SK-N-SH (cell line): ENCODE measurements around the gene B3GNT4. TPM values are rescaled to one million over a fixed set of nuclear protein-coding genes. Genes with fewer than 3 reads are reported as not detected.

Source experiments
- CTCF ChIA-PET: fragments of 300-600, 350-600 bp; formaldehyde crosslinking; extraction: SDS; loops from one replicate; lab custom pipeline; 2021; lab: Yijun Ruan, JAX
- POLR2A ChIA-PET: fragments of 350-600 bp; sonication (Branson Sonifier 250); formaldehyde crosslinking; extraction: SDS; loops from one replicate; lab custom pipeline; 2020; ENCODE audit warnings: antibody characterized with exemption, inconsistent platforms; lab: Yijun Ruan, JAX
- DNase-seq: peaks from one replicate; pipeline ENCODE4 v3.0.0; 2012
- H2AFZ ChIP-seq: fragments of 200-600 bp; sonication (generic); 2 replicates; pipeline ENCODE4 v1.8.1; 2016; ENCODE audit warnings: antibody characterized with exemption, mild to moderate bottlenecking, low read depth
- H3F3A ChIP-seq: fragments of 200-600 bp; sonication (generic); replicated peaks from 2 replicates; pipeline ENCODE3; 2016; ENCODE audit warnings: antibody characterized with exemption, mild to moderate bottlenecking; ENCODE audit not compliant: insufficient read depth
- H3K27ac ChIP-seq, 2 experiments: fragments of 200-500 bp in 1 of 2; fragments of 200-600 bp in 1 of 2; sonication (Bioruptor generic) in 1 of 2; sonication (generic), shearing (Covaris generic) in 1 of 2; 2 replicates each; pipeline versions ENCODE4 v1.5.1 to v1.6.1; 2014 to 2016; ENCODE audit warnings: low read depth in 2 of 2, inconsistent platforms in 1 of 2, low read length in 1 of 2, mild to moderate bottlenecking in 1 of 2, mixed read lengths in 1 of 2
- H3K27me3 ChIP-seq: fragments of 200-600 bp; sonication (generic), shearing (Covaris generic); 2 replicates; pipeline ENCODE4 v1.6.1; 2016; ENCODE audit warnings: mixed run types; ENCODE audit not compliant: insufficient read depth
- H3K36me3 ChIP-seq, 2 experiments: fragments of 200-500 bp in 1 of 2; fragments of 200-600 bp in 1 of 2; sonication (Bioruptor generic) in 1 of 2; sonication (generic) in 1 of 2; replicated peaks in 1 of 2; 2 replicates each; pipeline versions ENCODE3 to v1.5.1; 2014 to 2016; ENCODE audit warnings: low read length in 1 of 2, mild to moderate bottlenecking in 1 of 2; ENCODE audit not compliant: insufficient read depth in 2 of 2, control insufficient read depth in 1 of 2
- H3K4me1 ChIP-seq, 2 experiments: fragments of 200-500 bp in 1 of 2; fragments of 200-600 bp in 1 of 2; sonication (Bioruptor generic) in 1 of 2; sonication (generic), shearing (Covaris generic) in 1 of 2; 2 replicates each; pipeline versions ENCODE4 v1.5.1 to v1.6.1; 2014 to 2016; ENCODE audit warnings: low read depth in 1 of 2, low read length in 1 of 2, mixed run types in 1 of 2; ENCODE audit not compliant: insufficient read depth in 2 of 2, control insufficient read depth in 1 of 2
- H3K4me2 ChIP-seq: fragments of 200-600 bp; sonication (generic), shearing (Covaris generic); 2 replicates; pipeline ENCODE4 v1.6.1; 2017; ENCODE audit warnings: mixed run types
- H3K4me3 ChIP-seq, 2 experiments: fragments of 200-500 bp in 1 of 2; fragments of 200-600 bp in 1 of 2; sonication (Bioruptor generic) in 1 of 2; sonication (generic), shearing (Covaris generic) in 1 of 2; 2 replicates each; pipeline versions ENCODE4 v1.5.1 to v1.8.1; 2014 to 2016; ENCODE audit warnings: low read depth in 2 of 2, inconsistent platforms in 1 of 2, low read length in 1 of 2, mild to moderate bottlenecking in 1 of 2, mixed read lengths in 1 of 2, moderate library complexity in 1 of 2
- H3K79me2 ChIP-seq: fragments of 200-600 bp; sonication (generic); 2 replicates; pipeline ENCODE4 v1.8.1; 2017; ENCODE audit warnings: mild to moderate bottlenecking; ENCODE audit not compliant: insufficient read depth
- H3K9ac ChIP-seq: fragments of 200-600 bp; sonication (generic); 2 replicates; pipeline ENCODE4 v1.6.1; 2017; ENCODE audit warnings: mixed run types
- H3K9me2 ChIP-seq: fragments of 200-600 bp; sonication (generic); 2 replicates; pipeline ENCODE4 v1.6.1; 2017; ENCODE audit warnings: mixed run types
- H3K9me3 ChIP-seq: fragments of 200-600 bp; sonication (generic); 2 replicates; pipeline ENCODE4 v1.6.1; 2017; ENCODE audit warnings: mixed run types, mild to moderate bottlenecking, moderate library complexity
- H4K20me1 ChIP-seq: fragments of 200-600 bp; sonication (generic); 2 replicates; pipeline ENCODE4 v1.6.1; 2017; ENCODE audit warnings: mild to moderate bottlenecking, mixed run types; ENCODE audit not compliant: insufficient read depth
- EP300 ChIP-seq, 2 experiments: IDR thresholded peaks; 2 replicates each; pipeline versions ENCODE4 v1.4.0 to v1.6.1; 2012; ENCODE audit warnings: borderline replicate concordance in 1 of 2, low read depth in 1 of 2, low read length in 1 of 2
- EZH2phosphoT487 ChIP-seq: fragments of 200-600 bp; sonication (generic); IDR thresholded peaks from 2 replicates; pipeline ENCODE4 v1.6.1; 2017; ENCODE audit warnings: low read depth, mixed run types, mild to moderate bottlenecking, antibody characterized with exemption, moderate library complexity, borderline replicate concordance
- GABPA ChIP-seq: IDR thresholded peaks from 2 replicates; pipeline ENCODE4 v1.4.0; 2012; ENCODE audit warnings: low read depth, mild to moderate bottlenecking
- GATA2 ChIP-seq: sonication (generic); formaldehyde crosslinking; IDR thresholded peaks from 2 replicates; pipeline ENCODE4 v1.5.0; 2020; ENCODE audit warnings: mild to moderate bottlenecking, missing genetic modification reagents
- JUND ChIP-seq: IDR thresholded peaks from 2 replicates; pipeline ENCODE4 v1.4.0; 2012
- MEF2A ChIP-seq: IDR thresholded peaks from 2 replicates; pipeline ENCODE4 v1.4.0; 2012; ENCODE audit warnings: low read depth, borderline replicate concordance
- MXI1 ChIP-seq: IDR thresholded peaks from 2 replicates; pipeline ENCODE4 v1.6.1; 2012; ENCODE audit warnings: mild to moderate bottlenecking, low read depth, low read length, improper control_type of control experiment
- NFIC ChIP-seq: IDR thresholded peaks from 2 replicates; pipeline ENCODE4 v1.4.0; 2012; ENCODE audit warnings: borderline replicate concordance
- NRF1 ChIP-seq: IDR thresholded peaks from 2 replicates; pipeline ENCODE4 v1.6.1; 2012; ENCODE audit warnings: low read depth, mild to moderate bottlenecking, low read length
- POLR2AphosphoS5 ChIP-seq: IDR thresholded peaks from 2 replicates; pipeline ENCODE4 v1.6.1; 2012; ENCODE audit warnings: low read depth, low read length
- RAD21 ChIP-seq: IDR thresholded peaks from 2 replicates; pipeline ENCODE4 v1.6.1; 2012; ENCODE audit warnings: mild to moderate bottlenecking, low read length
- RXRA ChIP-seq: IDR thresholded peaks from 2 replicates; pipeline ENCODE4 v1.4.0; 2012; ENCODE audit warnings: low read depth, mild to moderate bottlenecking, borderline replicate concordance
- SIN3A ChIP-seq: IDR thresholded peaks from 2 replicates; pipeline ENCODE4 v1.6.1; 2012; ENCODE audit warnings: low read depth, mild to moderate bottlenecking, low read length, moderate library complexity, borderline replicate concordance
- SMC3 ChIP-seq: IDR thresholded peaks from 2 replicates; pipeline ENCODE4 v1.6.1; 2012; ENCODE audit warnings: low read depth, low read length, improper control_type of control experiment
- TAF1 ChIP-seq: IDR thresholded peaks from 2 replicates; pipeline ENCODE4 v1.6.1; 2012; ENCODE audit warnings: low read depth, mild to moderate bottlenecking, low read length, moderate library complexity, borderline replicate concordance
- TEAD4 ChIP-seq: IDR thresholded peaks from 2 replicates; pipeline ENCODE4 v1.4.0; 2012; ENCODE audit warnings: mild to moderate bottlenecking, borderline replicate concordance; ENCODE audit not compliant: insufficient read depth
- WGBS: methylation state at CpG from one replicate; pipeline ENCODE4 v1.1.6; 2017; ENCODE audit warnings: low lambda C conversion rate; 5-methylcytosine and 5-hydroxymethylcytosine counted together
- polyA plus RNA-seq, 3 experiments: library from polyadenylated mRNA; depleted of rRNA; stranded (reverse); fragments of >200 nt; gene quantifications; 2 replicates each; pipeline ENCODE4 v1.2.3, GENCODE V29; 2012
- TF ChIP-seq, protein P1 (sequence below): fragments of 150-350 bp; IDR thresholded peaks from 2 replicates; pipeline ENCODE4 v1.6.1; 2016; ENCODE audit warnings: mild to moderate bottlenecking, low read depth, low read length
- TF ChIP-seq, protein P2 (sequence below): IDR thresholded peaks from 2 replicates; pipeline ENCODE4 v1.4.0; 2012; ENCODE audit warnings: low read depth
- TF ChIP-seq, protein P3 (sequence below): fragments of 200-600 bp; sonication (generic); IDR thresholded peaks from 2 replicates; pipeline ENCODE4 v1.6.1; 2017; ENCODE audit warnings: antibody characterized with exemption, mild to moderate bottlenecking, moderate library complexity
- TF ChIP-seq, protein P4 (sequence below): IDR thresholded peaks from 2 replicates; pipeline ENCODE4 v1.4.0; 2012; ENCODE audit warnings: low read depth, borderline replicate concordance

B3GNT4 gene
- polyA plus RNA-seq, 1 of the 3 experiments (the other 2 are of a cell fraction), result 0.81 TPM

DNA sequence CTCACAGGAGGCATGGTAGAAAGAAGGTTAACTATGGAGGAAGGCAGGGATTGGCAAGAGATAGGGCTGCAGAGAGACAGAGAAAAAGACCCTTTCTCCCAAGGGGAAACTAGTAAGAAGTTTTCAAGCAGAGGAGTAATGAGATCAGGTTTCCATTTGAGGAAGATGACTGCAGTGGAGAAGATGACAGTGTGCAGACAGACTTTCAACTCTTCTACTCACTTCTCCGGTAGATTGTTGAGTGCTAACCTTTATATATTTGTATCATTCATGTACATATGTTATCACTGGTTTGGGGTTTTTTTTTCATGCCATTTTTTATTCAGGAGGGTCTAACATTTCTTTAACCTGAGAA lies 5.9 kb upstream of the B3GNT4 start:
- Histone ChIP-seq H3K27ac (no peak overlapping the region), H3K79me2 (no peaks in the 10 kb centered on the region), H3F3A (no peaks in the 10 kb centered on the region), H4K20me1 (no peaks in the 10 kb centered on the region), H2AFZ (no peak overlapping the region), H3K4me1 (peaks cover 0 to 16% of the 10 kb centered on the region in 2 experiments; a peak in 2 of 4 replicates), H3K9me2 (no peaks in the 10 kb centered on the region), H3K4me2 (no peak overlapping the region), H3K9me3 (no peaks in the 10 kb centered on the region; the same call in 1 of the 2 replicates), H3K4me3 (no peak overlapping the region), H3K27me3 (no peaks in the 10 kb centered on the region), H3K9ac (no peak overlapping the region), H3K36me3 (no peaks in the 10 kb centered on the region)
- 65% methylated on average over 1 of the region's 1 CpG for WGBS
- DNase-seq, result no peak
- CTCF ChIA-PET, result no interaction called here
- TF ChIP-seq NFIC, result no peak
- TF ChIP-seq, protein P1, sequence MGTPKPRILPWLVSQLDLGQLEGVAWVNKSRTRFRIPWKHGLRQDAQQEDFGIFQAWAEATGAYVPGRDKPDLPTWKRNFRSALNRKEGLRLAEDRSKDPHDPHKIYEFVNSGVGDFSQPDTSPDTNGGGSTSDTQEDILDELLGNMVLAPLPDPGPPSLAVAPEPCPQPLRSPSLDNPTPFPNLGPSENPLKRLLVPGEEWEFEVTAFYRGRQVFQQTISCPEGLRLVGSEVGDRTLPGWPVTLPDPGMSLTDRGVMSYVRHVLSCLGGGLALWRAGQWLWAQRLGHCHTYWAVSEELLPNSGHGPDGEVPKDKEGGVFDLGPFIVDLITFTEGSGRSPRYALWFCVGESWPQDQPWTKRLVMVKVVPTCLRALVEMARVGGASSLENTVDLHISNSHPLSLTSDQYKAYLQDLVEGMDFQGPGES, result no peak
- no peak for TF ChIP-seq SIN3A
- TF ChIP-seq RAD21, result no peak
- TF ChIP-seq NRF1, result no peak
- no peak for TF ChIP-seq TAF1
- POLR2A ChIA-PET, result no interaction called here

DNA sequence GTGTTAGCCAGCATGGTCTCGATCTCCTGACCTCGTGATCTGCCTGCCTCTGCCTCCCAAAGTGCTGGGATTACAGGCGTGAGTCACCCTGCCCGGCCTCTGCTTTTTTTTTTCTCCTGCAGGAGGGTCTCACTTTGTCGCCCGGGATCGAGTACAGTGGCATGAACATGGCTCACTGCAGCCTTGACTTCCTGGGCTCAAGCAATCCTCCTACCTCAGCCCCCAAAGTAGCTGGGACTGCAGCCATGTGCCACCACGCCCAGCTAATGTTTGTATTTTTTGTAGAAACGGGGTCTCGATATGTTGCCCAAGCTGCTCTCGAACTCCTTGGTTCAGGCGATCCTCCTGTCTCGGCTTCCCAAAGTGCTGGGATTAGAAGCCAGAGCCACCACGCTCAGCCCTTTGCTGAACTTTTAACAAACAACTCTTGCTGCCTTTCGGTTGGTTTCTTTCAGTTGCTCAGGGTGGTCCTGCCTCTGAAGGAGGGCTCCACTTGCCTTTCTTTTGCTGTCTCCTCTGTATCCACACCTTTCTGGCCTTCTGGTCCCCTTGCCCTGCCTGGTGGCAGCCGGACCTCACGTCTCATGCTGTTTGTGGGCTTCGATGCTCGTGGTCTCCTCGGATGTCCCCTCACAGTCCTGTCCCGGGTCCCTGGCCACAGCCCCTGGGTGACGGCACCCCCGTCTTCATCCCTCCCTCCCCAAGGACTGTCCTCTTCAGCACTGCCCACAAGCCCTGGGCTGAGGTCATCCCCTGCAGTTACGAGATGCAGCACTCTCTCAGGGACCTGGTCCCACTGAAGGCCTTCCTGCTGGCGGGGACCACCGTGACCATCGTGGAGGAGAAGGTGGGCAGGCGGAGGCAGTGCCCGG lies 3.8 kb upstream of the B3GNT4 start:
- peaks cover 0 to 27% of the 10 kb centered on the region in 2 experiments; a peak in 2 of 4 replicates for H3K4me1 ChIP-seq
- H3K9ac ChIP-seq, result no peak overlapping the region
- no peaks in the 10 kb centered on the region for H3K79me2 ChIP-seq
- no peak for DNase-seq
- no peak overlapping the region for H3K4me3 ChIP-seq
- H3K27me3 ChIP-seq, result no peaks in the 10 kb centered on the region
- POLR2A ChIA-PET, result no interaction called here
- H3K9me2 ChIP-seq, result no peaks in the 10 kb centered on the region
- H2AFZ ChIP-seq, result no peak overlapping the region
- no peaks in the 10 kb centered on the region for H4K20me1 ChIP-seq
- TF ChIP-seq MXI1 (no peak), GABPA (no peak), TEAD4 (no peak), SMC3 (no peak), EP300 (IDR thresholded peaks at IDR 0.05; ENCODE audit: borderline replicate concordance in 1 of 2, low read depth in 1 of 2, low read length in 1 of 2) (no peak), EZH2phosphoT487 (no peak), GATA2 (no peak), MEF2A (no peak), JUND (no peak), RXRA (no peak), POLR2AphosphoS5 (no peak)
- TF ChIP-seq, protein P2, sequence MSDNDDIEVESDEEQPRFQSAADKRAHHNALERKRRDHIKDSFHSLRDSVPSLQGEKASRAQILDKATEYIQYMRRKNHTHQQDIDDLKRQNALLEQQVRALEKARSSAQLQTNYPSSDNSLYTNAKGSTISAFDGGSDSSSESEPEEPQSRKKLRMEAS, result no peak
- TF ChIP-seq, protein P3, sequence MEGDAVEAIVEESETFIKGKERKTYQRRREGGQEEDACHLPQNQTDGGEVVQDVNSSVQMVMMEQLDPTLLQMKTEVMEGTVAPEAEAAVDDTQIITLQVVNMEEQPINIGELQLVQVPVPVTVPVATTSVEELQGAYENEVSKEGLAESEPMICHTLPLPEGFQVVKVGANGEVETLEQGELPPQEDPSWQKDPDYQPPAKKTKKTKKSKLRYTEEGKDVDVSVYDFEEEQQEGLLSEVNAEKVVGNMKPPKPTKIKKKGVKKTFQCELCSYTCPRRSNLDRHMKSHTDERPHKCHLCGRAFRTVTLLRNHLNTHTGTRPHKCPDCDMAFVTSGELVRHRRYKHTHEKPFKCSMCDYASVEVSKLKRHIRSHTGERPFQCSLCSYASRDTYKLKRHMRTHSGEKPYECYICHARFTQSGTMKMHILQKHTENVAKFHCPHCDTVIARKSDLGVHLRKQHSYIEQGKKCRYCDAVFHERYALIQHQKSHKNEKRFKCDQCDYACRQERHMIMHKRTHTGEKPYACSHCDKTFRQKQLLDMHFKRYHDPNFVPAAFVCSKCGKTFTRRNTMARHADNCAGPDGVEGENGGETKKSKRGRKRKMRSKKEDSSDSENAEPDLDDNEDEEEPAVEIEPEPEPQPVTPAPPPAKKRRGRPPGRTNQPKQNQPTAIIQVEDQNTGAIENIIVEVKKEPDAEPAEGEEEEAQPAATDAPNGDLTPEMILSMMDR, result no peak
- TF ChIP-seq, protein P4, sequence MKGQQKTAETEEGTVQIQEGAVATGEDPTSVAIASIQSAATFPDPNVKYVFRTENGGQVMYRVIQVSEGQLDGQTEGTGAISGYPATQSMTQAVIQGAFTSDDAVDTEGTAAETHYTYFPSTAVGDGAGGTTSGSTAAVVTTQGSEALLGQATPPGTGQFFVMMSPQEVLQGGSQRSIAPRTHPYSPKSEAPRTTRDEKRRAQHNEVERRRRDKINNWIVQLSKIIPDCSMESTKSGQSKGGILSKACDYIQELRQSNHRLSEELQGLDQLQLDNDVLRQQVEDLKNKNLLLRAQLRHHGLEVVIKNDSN, result no peak
- no peaks in the 10 kb centered on the region; the same call in 1 of the 2 replicates for H3K9me3 ChIP-seq
- no peak overlapping the region for H3K27ac ChIP-seq
- CTCF ChIA-PET, result interaction anchor here (0.7 to 1.1 kb wide), 2 partner anchors 76 to 557 kb away, joined by 3 to 4 read pairs; no protein-coding TSS in a partner anchor
- WGBS, result 91% methylated on average over 21 of the region's 29 CpGs
- no peak overlapping the region for H3K4me2 ChIP-seq
- H3K36me3 ChIP-seq, result no peaks in the 10 kb centered on the region
- no peaks in the 10 kb centered on the region for H3F3A ChIP-seq
